ENCODE results near the gene MMP7. TPM values are rescaled to one million over a fixed set of nuclear protein-coding genes. Genes with fewer than 3 reads are reported as not detected.
"Not testable (repeated sequence)": the region's sequence is repeated elsewhere in the genome, so short reads cannot be mapped to it uniquely, and the experiment has no call there.

The MMP7 gene
- total RNA-seq, 4 donors from 2014 or later, result not detected

GRCh38 chr11:102513869-102514268, 16.7 kb downstream of the MMP7 start:
- in situ Hi-C loops (cut with MboI; ENCODE audit: low sequenced_read_pairs in 4 of 4), result no loop called here
- TF ChIP-seq POLR2A (IDR thresholded peaks at IDR 0.05) (no peak), CTCF (IDR thresholded peaks at IDR 0.05 in 4 of 5, conservative IDR thresholded peaks at IDR 0.05 in 1 of 5) (no peak)
- no peaks in the 10 kb centered on the region for H3K36me3 ChIP-seq
- H3K27me3 ChIP-seq, result no peaks in the 10 kb centered on the region
- no peaks in the 10 kb centered on the region for H3K9me3 ChIP-seq
- H3K4me1 ChIP-seq, result no peaks in the 10 kb centered on the region
- no peak overlapping the region for H3K27ac ChIP-seq
- DNase-seq, result peak; percentile 56
- ATAC-seq, result peak; percentile 75 to 80
- H3K4me3 ChIP-seq, result no peak overlapping the region
- intact Hi-C loops (cut with DNase I; ENCODE audit: low total_unique reads), result no loop called here

GRCh38 chr11:102510439-102511135, 20.0 kb downstream of the MMP7 start:
- Histone ChIP-seq H3K4me3 (no peak overlapping the region), H3K27ac (no peak overlapping the region), H3K27me3 (no peaks in the 10 kb centered on the region), H3K9me3 (no peaks in the 10 kb centered on the region), H3K36me3 (no peaks in the 10 kb centered on the region), H3K4me1 (no peaks in the 10 kb centered on the region)
- intact Hi-C loops (cut with DNase I; ENCODE audit: low total_unique reads), result no loop called here
- ATAC-seq (no peak), DNase-seq (no peak)
- in situ Hi-C loops (cut with MboI; ENCODE audit: low sequenced_read_pairs in 4 of 4), result no loop called here
- no peak for TF ChIP-seq POLR2A (IDR thresholded peaks at IDR 0.05)
- TF ChIP-seq CTCF (IDR thresholded peaks at IDR 0.05 in 4 of 5, conservative IDR thresholded peaks at IDR 0.05 in 1 of 5), result no peak

GRCh38 chr11:102502831-102503230, 27.7 kb downstream of the MMP7 start:
- DNase-seq; H3K4me1 ChIP-seq; H3K4me3 ChIP-seq; in situ Hi-C loops (cut with MboI; ENCODE audit: low sequenced_read_pairs in 4 of 4); H3K9me3 ChIP-seq; H3K27ac ChIP-seq; H3K36me3 ChIP-seq; ATAC-seq; H3K27me3 ChIP-seq; intact Hi-C loops (cut with DNase I; ENCODE audit: low total_unique reads): not testable (repeated sequence)

GRCh38 chr11:102500829-102501228, 29.7 kb downstream of the MMP7 start:
- Histone ChIP-seq H3K9me3 (no peaks in the 10 kb centered on the region), H3K27ac (no peak overlapping the region), H3K4me1 (no peaks in the 10 kb centered on the region), H3K27me3 (peaks cover 0 to 2% (median 0%) of the 10 kb centered on the region in 3 donors), H3K36me3 (no peaks in the 10 kb centered on the region), H3K4me3 (no peak overlapping the region)
- no peak for ATAC-seq
- in situ Hi-C loops (cut with MboI; ENCODE audit: low sequenced_read_pairs in 4 of 4) (no loop called here), intact Hi-C loops (cut with DNase I; ENCODE audit: low total_unique reads) (no loop called here)
- TF ChIP-seq POLR2A (IDR thresholded peaks at IDR 0.05), result no peak
- TF ChIP-seq CTCF (IDR thresholded peaks at IDR 0.05 in 4 of 5, conservative IDR thresholded peaks at IDR 0.05 in 1 of 5), result no peak
- no peak for DNase-seq

GRCh38 chr11:102499931-102500330, 30.6 kb downstream of the MMP7 start:
- H3K36me3 ChIP-seq, result no peaks in the 10 kb centered on the region
- H3K4me3 ChIP-seq, result no peak overlapping the region
- no peak for TF ChIP-seq CTCF (IDR thresholded peaks at IDR 0.05 in 4 of 5, conservative IDR thresholded peaks at IDR 0.05 in 1 of 5)
- TF ChIP-seq POLR2A (IDR thresholded peaks at IDR 0.05), result no peak
- H3K27ac ChIP-seq, result no peak overlapping the region
- in situ Hi-C loops (cut with MboI; ENCODE audit: low sequenced_read_pairs in 4 of 4), result loop anchor here (5.0 to 25.0 kb wide), 7 partner anchors 113 to 215 kb away; partner anchors contain the start of gene BIRC2 (in 2 of the 4)
- ATAC-seq, result no peak
- intact Hi-C loops (cut with DNase I; ENCODE audit: low total_unique reads), result no loop called here
- DNase-seq, result no peak
- H3K4me1 ChIP-seq, result no peaks in the 10 kb centered on the region
- no peaks in the 10 kb centered on the region for H3K9me3 ChIP-seq
- H3K27me3 ChIP-seq, result peaks cover 0 to 4% (median 0%) of the 10 kb centered on the region in 3 donors

Measured in gastrocnemius medialis (tissue), 4 donors.